GM13976 (cell line): Measurements from ENCODE around the gene COX11.

Experiments used
- DNase-seq: peaks from one replicate; pipeline ENCODE4 v3.0.0; 2012; ENCODE audit warnings: low spot score
- CTCF ChIP-seq: IDR thresholded peaks from 2 replicates; pipeline ENCODE4 v1.5.1; 2012; ENCODE audit warnings: borderline replicate concordance, mild to moderate bottlenecking; ENCODE audit not compliant: insufficient read depth; ENCODE audit errors: extremely low read depth, missing control alignments, control extremely low read depth
- in situ Hi-C: fragments of 300-500 bp; cut with MboI; formaldehyde crosslinking; loops from one replicate; pipeline ENCODE4 v1.12.0; 2022; ENCODE audit warnings: low sequenced_read_pairs, mixed read lengths, inconsistent platforms; ENCODE audit not compliant: unreplicated experiment

Gene COX11

DNA sequence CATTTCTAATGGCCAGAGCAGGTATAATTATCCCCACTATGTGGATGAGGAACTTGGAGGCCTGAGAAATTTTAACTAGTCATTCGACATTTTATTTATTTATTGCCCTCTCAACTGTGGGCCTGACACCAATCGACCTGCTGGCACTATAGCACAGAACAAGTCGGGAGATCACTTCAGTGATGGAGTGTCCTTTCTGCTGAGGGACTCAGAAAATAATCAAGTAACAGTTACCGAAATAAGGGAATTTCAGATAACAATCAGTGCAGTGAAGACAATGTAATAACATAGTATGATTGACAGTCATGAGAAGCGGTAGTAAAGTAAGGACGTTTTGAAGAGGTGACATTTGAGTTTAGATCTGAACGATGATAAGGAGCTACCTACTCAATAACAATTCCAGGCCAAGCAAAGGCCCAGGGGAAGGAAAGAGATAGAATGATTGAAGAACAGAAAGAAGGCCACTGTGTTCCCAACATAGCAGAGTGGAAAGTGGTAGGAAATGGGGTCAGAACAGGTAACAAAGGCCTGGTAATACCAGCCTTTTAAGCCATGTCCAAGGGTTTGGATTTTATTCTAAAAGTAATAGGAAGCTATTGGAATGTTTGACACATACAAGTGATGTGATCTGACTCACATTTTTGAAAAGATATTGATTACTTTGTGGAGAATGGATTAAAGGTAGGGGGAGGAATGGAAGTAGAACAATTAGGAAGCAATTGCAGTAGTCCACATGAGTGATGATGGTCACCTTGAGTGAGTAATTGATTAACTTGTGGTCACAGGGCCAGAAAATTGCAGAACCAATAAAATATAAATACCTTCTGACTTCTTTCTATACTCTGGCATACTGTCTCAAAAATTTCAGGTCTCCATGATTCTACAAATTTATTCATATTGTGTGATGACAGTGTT is 1.5 kb upstream of the COX11 start:
- in situ Hi-C loops: no loop called here
- TF ChIP-seq CTCF: no peak
- no peak for DNase-seq

GRCh38 chr17:54968988-54969332 is 506 bp upstream of the COX11 start:
- in situ Hi-C loops: no loop called here
- DNase-seq: peak; percentile 32
- no peak for TF ChIP-seq CTCF

DNA sequence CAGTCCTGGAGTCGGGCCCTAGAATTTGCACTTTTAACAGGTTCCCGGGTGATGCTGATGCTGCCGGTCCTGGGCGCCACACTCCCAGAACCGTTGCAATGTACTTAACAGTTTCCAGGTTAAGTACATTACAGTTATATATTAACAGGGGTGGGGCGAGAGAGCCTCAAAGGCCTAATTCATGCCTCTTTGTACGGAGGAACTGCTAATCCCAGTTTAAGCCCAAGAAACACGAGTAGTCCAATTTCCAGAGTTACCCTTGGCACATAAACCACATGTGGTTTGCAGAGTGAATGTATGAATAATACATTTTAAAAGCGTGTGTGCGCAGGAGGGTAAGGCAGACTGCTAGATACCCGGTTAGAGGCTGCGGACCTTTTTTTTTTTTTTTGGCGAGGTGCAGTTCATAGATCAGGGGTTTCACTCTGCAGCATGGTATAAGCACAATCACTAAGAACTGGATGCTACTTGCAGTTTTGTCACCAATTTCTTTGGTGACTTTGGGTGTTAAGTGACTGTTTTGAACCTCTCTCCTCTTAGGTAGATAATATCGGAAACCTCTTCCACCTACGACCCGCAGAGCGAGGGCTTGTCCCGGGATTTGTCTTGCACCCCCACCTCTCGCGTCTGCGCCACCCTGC is 713 bp downstream of the COX11 start:
- peak; percentile 49 for TF ChIP-seq CTCF
- in situ Hi-C loops: no loop called here
- peak; percentile 47 for DNase-seq

DNA sequence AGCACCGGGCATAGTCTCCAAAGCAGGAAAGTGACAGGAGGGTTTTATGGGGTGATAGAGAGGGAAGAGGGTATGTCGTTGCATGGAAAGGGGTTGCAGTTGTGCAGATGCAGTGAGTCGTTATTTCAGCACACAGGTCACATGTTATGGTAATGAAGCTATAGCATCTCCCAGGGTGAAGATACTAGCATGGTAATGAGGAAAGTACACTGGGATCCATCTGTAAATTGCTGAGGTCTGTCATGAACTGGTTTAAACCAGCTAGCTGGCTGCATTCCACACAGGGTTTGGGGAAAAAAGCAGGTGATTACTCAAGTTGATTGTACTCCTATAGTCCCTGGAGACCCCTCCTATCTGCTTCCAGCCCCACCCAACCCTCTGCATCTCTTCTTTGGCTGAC is 11.7 kb downstream of the COX11 start:
- TF ChIP-seq CTCF: no peak
- no peak for DNase-seq
- in situ Hi-C loops: no loop called here

GRCh38 chr17:54951286-54951685 is 17.2 kb downstream of the COX11 start:
- no peak for TF ChIP-seq CTCF
- DNase-seq: no peak
- in situ Hi-C loops: no loop called here

DNA sequence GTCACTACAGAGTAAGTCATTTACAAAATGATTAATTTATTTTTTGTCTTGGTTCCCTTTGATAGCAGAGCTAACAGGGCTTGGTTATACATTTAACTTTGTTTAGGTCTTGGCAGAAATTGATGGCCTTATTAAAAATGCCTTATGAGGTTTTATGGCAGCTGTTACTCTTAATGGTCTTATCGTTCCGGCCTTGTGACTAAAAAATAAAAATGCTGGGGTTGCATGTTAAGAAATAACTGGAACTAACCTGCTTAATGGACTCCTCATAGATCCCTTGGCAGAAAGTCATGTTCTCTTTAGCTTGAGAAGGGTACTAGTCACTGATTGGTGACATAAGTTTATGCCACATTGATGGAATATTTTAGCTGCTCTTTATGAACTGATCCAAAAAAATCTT is 18.3 kb downstream of the COX11 start:
- DNase-seq: no peak
- no peak for TF ChIP-seq CTCF
- in situ Hi-C loops: no loop called here
